ENCODE measurements around the gene NCOR2.

- TF ChIP-seq POLR2A (IDR thresholded peaks at IDR 0.05; ENCODE audit: control extremely low read depth in 1 of 2, low read depth in 2 of 2, low read length in 2 of 2) (no peak), CTCF (IDR thresholded peaks at IDR 0.05; ENCODE audit: control extremely low read depth in 1 of 3, insufficient read depth in 1 of 3, low read depth in 1 of 3, low read length in 3 of 3) (no peak), SIN3A (conservative IDR thresholded peaks at IDR 0.05 in 1 of 2, IDR thresholded peaks at IDR 0.05 in 1 of 2; ENCODE audit: low read depth in 1 of 2, low read length in 2 of 2) (no peak), TAF1 (IDR thresholded peaks at IDR 0.05; ENCODE audit: low read depth, low read length) (no peak), ASH2L (IDR thresholded peaks at IDR 0.05; ENCODE audit: low read length) (no peak), JUN (IDR thresholded peaks at IDR 0.05; ENCODE audit: low read depth, low read length) (no peak), GTF2F1 (IDR thresholded peaks at IDR 0.05; ENCODE audit: borderline replicate concordance, low read depth, low read length) (no peak), GABPA (IDR thresholded peaks at IDR 0.05; ENCODE audit: borderline replicate concordance, insufficient read depth, low read length) (no peak), RAD21 (IDR thresholded peaks at IDR 0.05 in 1 of 2, conservative IDR thresholded peaks at IDR 0.05 in 1 of 2; ENCODE audit: low read depth in 2 of 2, low read length in 2 of 2) (no peak), EP300 (IDR thresholded peaks at IDR 0.05; ENCODE audit: borderline replicate concordance in 1 of 2, low read depth in 2 of 2, low read length in 2 of 2) (no peak)
- TF ChIP-seq, protein P1, sequence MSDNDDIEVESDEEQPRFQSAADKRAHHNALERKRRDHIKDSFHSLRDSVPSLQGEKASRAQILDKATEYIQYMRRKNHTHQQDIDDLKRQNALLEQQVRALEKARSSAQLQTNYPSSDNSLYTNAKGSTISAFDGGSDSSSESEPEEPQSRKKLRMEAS (IDR thresholded peaks at IDR 0.05), result no peak
Measured at GRCh38 chr12:124592481-124593160, 25.2 kb upstream of the NCOR2 start.

Measured in H1 (cell line).